Stimulated activated CD8-positive, alpha-beta memory T cell treated with anti-CD3 and anti-CD28 coated beads, Interleukin-12 subunit alpha, Interleukin-12 subunit beta, amount 100 ng/mL, for 24 hours (primary cell): ENCODE results near the gene BBOF1.
A peak's percentile ranks its signal among the peaks of the same experiment; 100 is the strongest.

Source experiments
- DNase-seq: peaks from one replicate; pipeline ENCODE4 v3.0.0-alpha.2; 2020; ENCODE audit errors: extremely low read depth

BBOF1 gene

DNA sequence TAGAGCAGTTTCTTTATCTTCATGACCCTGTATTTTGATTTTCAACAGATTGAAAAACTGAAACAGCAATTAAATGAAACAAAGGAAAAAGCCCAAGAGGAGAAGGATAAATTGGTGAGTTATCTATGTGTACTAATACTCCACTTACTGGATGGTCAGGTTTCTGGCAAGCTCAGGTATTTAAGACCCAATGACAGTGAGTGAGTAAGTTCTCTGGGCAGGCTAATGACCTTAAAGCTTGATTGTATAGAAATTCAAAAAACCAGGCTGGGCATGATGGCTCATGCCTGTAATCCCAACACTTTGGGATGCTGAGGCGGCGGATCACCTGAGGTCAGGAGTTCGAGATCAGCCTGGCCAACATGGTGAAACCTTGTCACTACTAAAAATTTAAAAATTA is 10.0 kb downstream of the BBOF1 start:
- DNase-seq, result no peak

- no peak for DNase-seq
Measured at GRCh38 chr14:74034572-74034971, 15.4 kb downstream of the BBOF1 start.

GRCh38 chr14:74035556-74035955 is 16.4 kb downstream of the BBOF1 start:
- DNase-seq, result no peak

- no peak for DNase-seq
Measured at GRCh38 chr14:74038020-74038859, 19.1 kb downstream of the BBOF1 start.

DNA sequence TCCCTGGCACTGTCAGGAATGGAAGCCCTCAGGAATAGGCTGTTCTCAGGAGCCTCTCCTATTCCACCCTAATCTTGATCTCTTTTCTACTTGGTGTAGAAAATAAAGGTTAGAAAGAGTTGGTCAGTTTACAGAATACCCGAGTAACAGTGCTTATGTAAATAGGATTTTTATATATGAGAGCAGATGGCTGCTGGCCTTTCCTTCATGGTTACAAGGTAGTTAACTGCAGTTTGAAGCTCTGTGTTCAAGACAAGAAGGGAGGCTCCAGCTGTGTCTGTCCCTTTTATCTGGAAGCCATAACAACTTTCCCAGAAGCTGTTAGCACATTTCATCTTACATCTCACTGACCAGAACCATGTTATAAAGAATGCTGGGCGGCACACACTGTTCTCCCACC is 23.1 kb downstream of the BBOF1 start:
- DNase-seq, result no peak

DNA sequence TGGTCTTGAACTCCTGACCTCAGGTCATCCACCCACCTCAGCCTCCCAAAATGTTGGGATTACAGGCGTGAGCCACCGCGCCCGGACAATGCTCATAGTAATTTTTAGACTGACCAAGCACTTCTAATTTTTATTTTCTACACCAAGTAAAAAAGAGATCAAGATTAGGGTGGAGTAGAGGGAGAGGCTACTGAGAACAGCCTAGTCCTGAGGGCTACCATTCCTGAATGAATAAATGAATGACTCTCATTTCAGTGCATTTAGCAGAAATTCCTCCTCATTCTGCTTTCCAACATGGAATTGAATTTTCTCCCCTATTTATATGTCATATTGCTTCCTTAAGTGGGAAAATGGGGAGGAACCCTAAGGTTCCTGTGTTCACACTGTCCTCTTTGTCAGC is 26.4 kb downstream of the BBOF1 start:
- no peak for DNase-seq

DNA sequence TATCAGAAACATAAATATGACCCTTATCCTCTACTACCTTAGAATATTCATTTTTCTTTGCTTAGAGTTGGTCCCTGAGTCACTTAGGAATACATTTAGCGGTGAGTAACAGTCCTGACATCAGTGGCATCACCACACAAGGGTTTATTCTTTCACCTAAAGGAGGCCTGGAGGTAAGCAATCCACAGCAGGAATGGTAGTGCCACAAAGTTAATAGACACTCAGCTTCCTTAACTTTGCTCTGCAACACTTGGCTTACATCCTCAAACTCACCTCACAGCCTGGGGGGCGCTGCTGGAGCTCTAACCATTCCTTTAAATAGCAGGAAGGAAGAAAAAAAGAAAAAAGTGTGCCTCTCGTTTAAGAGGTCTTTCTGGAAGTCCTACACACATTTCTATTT is 29.1 kb downstream of the BBOF1 start:
- no peak for DNase-seq

GRCh38 chr14:74049876-74050495 is 30.8 kb downstream of the BBOF1 start:
- no peak for DNase-seq

- no peak for DNase-seq
Measured at GRCh38 chr14:74062809-74063150, 43.6 kb downstream of the BBOF1 start.

GRCh38 chr14:74064426-74064825 is 45.3 kb downstream of the BBOF1 start:
- DNase-seq, result no peak

GRCh38 chr14:74064883-74065282 is 45.7 kb downstream of the BBOF1 start:
- no peak for DNase-seq

DNA sequence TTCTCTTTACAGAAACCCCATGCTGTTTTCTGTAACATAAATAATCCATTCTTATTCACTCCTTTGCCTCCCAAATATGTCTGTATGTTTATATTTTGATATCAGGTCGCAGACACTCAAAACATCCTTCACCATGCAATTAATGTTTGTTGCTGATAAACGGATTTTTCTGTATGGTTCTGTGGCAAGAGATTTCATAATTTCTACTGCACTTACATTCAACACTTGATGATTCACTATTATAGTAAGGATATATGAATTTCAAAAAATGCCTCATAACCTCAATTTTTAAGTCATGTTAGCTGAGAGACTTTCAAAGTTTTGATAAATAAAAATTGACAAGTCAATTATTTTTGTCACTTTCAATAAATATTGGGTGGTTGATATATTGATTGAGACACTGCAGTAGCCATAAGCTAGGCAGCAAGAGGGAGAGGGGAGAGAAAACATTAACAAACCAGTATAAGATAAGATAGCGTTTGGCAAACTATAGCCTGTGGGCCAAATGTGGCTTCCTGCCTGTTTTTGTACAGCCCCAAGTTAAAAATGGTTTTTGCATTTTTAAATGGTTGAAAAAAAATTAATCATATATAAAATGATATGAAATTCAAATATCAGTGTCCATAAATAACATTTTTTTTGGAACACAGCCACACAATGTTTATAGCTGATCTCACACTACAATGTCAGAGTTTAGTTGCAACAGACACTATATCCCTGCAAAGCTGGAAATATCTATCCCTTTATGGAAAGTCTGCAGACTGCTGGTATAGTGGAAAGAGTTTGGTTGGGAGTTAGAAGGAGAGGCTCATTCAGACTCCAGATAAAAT is 46.8 kb downstream of the BBOF1 start:
- no peak for DNase-seq

- no peak for DNase-seq
Measured at GRCh38 chr14:74077401-74077800, 58.3 kb downstream of the BBOF1 start.

DNA sequence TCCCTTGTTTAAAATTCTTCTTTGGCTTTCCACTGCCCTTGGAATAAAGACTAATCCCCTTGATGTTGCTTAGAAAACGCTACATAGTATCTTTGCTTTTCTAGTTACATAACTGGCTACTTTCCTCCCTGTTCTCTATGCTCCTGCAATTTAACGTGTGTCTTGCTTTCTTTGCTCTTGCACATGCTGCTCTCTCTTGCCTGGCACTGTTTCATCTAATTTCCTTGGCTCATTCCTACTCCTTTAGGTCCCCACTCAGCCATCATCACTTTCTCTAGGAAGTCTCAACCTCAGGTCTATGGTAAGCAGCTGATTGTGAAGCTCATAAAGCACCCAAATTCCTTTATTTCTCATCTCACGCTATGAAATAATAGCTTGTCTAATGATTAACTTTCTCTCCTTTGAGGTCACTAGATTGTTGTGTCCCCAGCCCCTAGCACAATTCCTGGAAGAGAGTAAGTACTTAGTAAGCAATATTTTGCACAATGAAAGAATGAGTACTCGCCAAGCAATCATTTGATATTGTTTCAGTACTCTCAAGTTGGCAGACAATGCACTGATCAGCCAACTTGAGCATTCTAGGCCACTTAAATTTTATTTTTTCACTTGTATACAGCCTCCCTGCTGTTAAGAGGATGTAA is 61.8 kb downstream of the BBOF1 start:
- no peak for DNase-seq

DNA sequence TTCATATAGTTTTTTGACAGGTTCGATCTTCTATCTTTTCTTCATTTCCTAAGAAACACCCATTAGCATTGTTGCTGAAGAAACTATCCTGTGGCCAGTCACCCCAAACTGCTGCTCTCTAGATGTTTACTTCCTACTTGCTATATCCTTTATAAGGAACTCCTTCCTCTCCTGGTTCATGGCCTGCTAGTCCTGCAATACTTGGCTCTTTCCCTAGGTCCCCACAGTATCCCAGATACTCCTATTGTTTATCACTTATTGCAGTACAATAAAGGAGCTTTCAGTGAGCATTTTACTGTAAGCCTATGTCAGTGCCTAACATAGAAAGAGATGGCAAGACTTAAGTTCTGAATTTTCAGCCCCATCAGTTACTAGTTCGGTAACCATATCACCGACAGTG is 62.3 kb downstream of the BBOF1 start:
- no peak for DNase-seq

DNA sequence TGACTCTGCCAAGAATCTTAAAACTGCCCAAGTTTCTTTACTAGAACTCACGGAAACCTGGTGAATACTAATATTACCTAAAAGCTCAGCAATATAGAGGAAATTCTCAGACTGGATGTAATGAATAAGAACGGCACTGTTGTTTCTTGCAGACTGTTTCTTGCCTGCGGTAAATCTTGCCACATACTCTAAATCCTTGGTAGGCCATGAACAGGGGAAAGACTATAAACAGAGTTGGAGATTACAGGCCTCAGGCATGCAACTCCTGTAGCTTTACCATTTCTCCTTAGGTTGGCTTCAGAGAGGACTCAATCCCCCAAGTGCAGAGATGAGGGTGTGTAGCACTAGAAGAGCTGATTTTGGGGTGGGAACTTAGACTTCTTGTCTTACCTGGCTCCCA is 64.0 kb downstream of the BBOF1 start:
- no peak for DNase-seq

GRCh38 chr14:74083784-74084276 is 64.7 kb downstream of the BBOF1 start:
- no peak for DNase-seq

DNA sequence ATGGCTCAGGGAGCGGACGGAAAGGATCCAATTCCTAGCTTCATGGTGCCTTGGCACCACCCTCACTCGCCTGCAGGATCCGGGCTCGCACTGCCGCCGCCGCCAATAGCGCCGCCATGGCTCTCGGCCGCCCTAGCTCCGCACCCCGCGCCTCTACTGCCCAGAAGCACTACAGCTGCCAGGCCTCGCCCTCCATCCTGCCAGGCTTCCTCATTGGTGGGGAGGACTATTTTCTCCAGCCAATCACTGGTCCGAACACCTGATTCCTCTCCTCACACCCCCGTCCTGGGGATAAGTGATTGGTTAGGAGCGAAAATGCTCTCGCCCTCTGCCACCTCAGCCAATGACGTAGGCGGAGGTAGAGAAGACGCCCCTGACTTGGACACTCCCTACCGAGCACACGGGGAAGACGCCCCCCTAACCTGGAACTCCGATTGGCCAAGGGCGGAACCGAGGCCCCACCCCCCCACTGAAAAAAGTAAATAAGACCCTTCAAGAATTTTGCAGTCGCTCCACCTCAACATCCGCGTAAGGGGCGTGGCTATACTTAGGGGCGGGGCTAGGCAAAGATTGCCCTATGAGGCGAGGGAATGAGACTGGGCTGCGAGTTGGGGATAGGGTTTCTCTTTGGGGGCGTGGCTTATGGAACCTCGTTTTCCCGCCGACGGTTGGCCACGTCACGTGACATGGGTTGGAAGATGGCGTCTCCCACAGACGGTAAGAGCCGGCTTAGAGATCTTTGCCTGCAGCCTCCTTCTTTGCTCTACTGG is 65.3 kb downstream of the BBOF1 start, which contains the start of the genes ALDH6A1 and LIN52:
ALDH6A1 (minus strand) TSS at position 177 of the 770 bp plus-strand sequence; CDS start at position 118, 59 bp downstream.
LIN52 (plus strand) TSS at position 680 of the 770 bp plus-strand sequence; CDS start at position 699, 19 bp downstream.
- peak; percentile 98 for DNase-seq

- no peak for DNase-seq
Measured at GRCh38 chr14:74085047-74085637, 66.0 kb downstream of the BBOF1 start.

DNA sequence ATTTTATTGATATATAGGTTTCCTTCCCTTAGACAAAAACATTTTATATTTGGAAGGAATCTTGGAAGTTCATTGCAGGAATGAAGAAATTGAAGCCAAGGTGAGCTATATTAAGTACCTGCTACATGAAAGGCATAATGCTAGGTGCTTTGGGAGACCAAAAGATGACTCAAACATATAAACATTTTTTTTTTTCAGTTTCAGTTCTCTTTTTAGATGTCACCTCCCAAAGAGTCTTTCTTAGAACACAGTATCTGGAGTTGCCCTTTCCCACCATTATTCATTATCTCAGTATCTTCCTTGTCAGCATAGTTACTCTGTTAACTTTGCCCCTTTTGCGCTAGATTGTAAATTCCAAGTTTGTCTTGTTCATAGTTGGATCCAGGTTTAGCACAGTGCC is 66.7 kb downstream of the BBOF1 start:
- no peak for DNase-seq
